22Rv1 (cell line): ENCODE data around the gene BIRC6.

Experiments
- CTCF ChIP-seq: fragments of 450-650 bp; IDR thresholded peaks from 2 replicates; pipeline ENCODE4 v1.5.1; 2017; ENCODE audit warnings: mild to moderate bottlenecking
- ZFX ChIP-seq: fragments of 450-650 bp; IDR thresholded peaks from 2 replicates; pipeline ENCODE4 v1.6.1; 2017; ENCODE audit warnings: antibody characterized with exemption, borderline replicate concordance

GRCh38 chr2:32498306-32498705, 141.5 kb downstream of the BIRC6 start:
- no peak for TF ChIP-seq CTCF
- TF ChIP-seq ZFX = no peak
